Stomach smooth muscle (tissue), 2 donors: Measurements from ENCODE around the gene ALDH1A2.

ENCODE experiments used
- H3K27ac ChIP-seq: one replicate; pipeline ENCODE4 v1.7.0; 2013; ENCODE audit warnings: mild to moderate bottlenecking, low read length, inconsistent platforms
- H3K27me3 ChIP-seq, 2 donors: one replicate each; pipeline ENCODE4 v1.7.0; 2013; ENCODE audit warnings: low read length in 2 of 2; ENCODE audit not compliant: insufficient read depth in 2 of 2, control insufficient read depth in 1 of 2
- H3K36me3 ChIP-seq, 2 donors: one replicate each; pipeline ENCODE4 v1.7.0; 2013; ENCODE audit warnings: low read length in 2 of 2; ENCODE audit not compliant: control insufficient read depth in 2 of 2, insufficient read depth in 2 of 2
- H3K4me1 ChIP-seq: one replicate; pipeline ENCODE4 v1.7.0; 2013; ENCODE audit warnings: low read length; ENCODE audit not compliant: control insufficient read depth, insufficient read depth
- H3K4me3 ChIP-seq, 2 donors: one replicate each; pipeline ENCODE4 v1.7.0; 2013; ENCODE audit warnings: low read length in 2 of 2
- H3K9ac ChIP-seq, 2 donors: one replicate each; pipeline ENCODE4 v1.7.0; 2013; ENCODE audit warnings: low read length in 2 of 2, mild to moderate bottlenecking in 1 of 2
- H3K9me3 ChIP-seq, 2 donors: one replicate each; pipeline ENCODE4 v1.7.0; 2013; ENCODE audit warnings: low read length in 2 of 2; ENCODE audit not compliant: control insufficient read depth in 2 of 2
- donor health status: healthy.
- donor health status: Pancreatic carcinoma.

The ALDH1A2 gene

DNA sequence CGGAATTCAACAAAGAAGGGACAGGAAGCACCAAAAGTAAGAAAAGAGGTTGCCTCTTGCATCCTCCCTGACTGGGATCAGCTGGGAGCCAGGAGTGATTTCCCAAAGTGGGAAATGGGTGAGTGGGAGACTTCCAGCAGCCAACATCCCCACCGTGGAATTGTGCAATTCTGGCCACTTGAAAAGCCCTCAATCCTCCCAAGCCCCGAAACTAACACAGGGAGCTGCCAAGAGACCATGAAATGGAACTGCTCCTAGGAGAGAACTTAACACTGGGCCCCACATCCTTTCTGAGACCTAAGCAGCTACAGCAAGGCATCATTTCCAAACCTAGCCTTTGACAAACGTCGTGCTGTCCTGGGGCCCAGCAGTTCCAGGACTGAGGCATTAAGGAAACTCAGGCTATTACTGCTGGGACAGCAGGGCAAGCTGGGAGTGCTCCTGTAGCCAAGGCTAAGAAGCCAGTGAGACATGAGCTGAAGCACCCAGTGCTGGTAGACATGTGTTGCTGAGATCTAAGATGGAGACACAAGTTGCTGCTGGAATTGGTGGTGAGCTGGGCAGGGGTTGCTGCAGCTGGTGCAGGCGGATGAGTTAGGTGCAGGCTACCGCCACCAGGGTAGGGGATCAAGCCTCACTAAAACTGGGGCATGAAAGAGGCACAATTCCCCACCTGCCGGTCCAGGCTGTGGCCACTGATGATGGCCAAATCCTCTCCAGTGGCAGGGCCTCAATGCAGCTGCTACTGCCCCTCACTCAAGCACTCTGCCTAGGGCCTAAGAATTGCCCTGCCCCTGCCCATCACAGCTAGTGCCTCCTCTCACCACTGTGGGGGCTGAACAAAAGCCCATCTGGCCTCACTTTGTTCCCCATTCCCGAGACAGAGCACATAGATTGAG is 43.9 kb downstream of the ALDH1A2 start:
- no peak overlapping the region for H3K9ac ChIP-seq
- H3K36me3 ChIP-seq: no peaks in the 10 kb centered on the region
- no peaks in the 10 kb centered on the region for H3K4me1 ChIP-seq
- peaks cover 10 to 16% of the 10 kb centered on the region in 2 donors for H3K9me3 ChIP-seq
- H3K27ac ChIP-seq: no peak overlapping the region
- no peak overlapping the region for H3K4me3 ChIP-seq
- no peaks in the 10 kb centered on the region for H3K27me3 ChIP-seq

DNA sequence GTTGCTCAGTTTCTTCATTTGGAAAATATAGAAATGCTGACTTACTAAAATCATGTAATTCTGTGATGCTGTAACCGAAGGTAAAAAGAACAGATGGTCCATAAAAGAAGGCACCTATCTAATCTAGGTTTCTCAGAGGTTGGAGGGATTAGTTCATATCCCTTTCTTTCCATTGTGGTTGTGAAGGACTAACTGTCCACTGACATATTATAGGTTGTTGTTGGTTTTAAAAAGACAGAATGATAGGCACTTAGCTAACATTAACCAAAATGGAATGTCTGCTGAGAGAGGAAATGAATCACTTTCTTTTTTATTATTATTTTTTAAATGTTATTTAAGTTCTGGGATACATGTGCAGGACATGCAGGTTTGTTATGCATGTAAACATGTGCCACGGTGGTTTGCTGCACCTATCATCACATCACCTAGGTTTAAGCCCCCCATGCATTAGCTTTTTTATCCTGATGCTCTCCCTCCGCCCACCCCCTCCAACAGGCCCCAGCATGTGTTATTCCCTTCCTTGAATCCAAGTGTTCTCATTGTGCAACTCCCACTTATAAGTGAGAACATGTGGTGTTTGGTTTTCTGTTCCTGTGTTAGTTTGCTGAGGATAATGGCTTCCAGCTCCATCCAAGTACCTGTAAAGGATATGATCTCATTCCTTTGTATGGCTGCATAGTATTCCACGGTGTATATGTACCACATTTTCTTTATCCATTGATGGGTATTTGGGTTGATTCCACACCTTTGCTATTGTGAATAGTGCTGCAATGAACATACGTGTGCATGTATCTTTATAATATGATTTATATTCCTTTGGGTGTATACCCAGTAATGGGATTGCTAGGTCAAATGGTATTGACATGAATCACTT is 45.8 kb downstream of the ALDH1A2 start:
- H3K36me3 ChIP-seq: no peaks in the 10 kb centered on the region
- no peak overlapping the region for H3K4me3 ChIP-seq
- H3K9ac ChIP-seq: no peak overlapping the region
- H3K27ac ChIP-seq: no peak overlapping the region
- H3K27me3 ChIP-seq: no peaks in the 10 kb centered on the region
- peaks cover 3% of the 10 kb centered on the region in 2 donors for H3K9me3 ChIP-seq
- H3K4me1 ChIP-seq: no peaks in the 10 kb centered on the region

DNA sequence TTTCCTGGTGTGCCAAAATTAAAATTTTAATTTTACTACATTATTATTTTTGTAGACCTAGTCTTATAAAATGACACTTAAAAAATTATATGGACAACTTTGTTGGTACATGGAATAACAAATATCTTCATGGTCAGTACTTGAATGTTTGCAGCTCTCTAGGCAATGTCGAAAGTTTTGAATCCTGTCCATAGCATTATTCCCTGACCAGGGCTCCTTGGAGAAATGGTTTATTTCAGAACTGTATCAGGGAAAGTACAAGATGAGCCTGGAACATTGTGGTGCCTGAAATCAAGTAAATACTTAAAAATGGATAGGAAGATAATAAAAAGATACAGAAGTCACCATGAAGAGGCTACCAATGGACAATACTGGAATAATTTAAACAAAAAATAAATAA is 47.6 kb downstream of the ALDH1A2 start:
- H3K36me3 ChIP-seq: no peaks in the 10 kb centered on the region
- H3K4me3 ChIP-seq: no peak overlapping the region
- H3K9me3 ChIP-seq: peaks cover 0 to 3% of the 10 kb centered on the region in 2 donors
- H3K27ac ChIP-seq: no peak overlapping the region
- H3K4me1 ChIP-seq: no peaks in the 10 kb centered on the region
- no peak overlapping the region for H3K9ac ChIP-seq
- H3K27me3 ChIP-seq: no peaks in the 10 kb centered on the region

DNA sequence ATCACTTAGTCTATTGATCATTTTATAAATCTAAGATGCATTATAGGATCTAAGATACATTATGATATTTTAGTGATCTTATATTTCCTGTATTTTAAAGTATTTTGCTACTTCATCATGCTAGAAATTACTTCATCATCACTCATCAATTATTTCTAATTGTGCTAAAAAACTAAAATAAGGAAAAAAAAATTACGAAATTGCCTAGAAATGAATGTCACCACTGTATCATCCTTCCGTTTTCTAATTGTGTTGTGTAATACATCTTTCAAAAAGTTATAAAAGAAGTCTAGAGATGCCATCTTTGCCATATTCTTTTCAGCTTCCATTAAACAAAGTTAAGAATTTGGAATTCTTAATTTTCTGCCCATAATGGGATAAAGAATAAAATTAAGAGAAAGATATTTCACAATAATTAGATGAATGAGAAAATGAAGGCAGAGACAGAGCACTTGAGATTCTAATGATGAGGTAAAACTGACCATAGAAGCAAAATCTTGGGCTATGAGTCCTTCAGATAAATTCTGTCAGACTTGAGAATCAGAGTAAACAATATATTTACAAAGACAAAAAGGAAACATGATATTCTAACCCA is 48.8 kb downstream of the ALDH1A2 start:
- no peaks in the 10 kb centered on the region for H3K27me3 ChIP-seq
- H3K4me1 ChIP-seq: no peaks in the 10 kb centered on the region
- no peak overlapping the region for H3K9ac ChIP-seq
- no peak overlapping the region for H3K4me3 ChIP-seq
- no peak overlapping the region for H3K27ac ChIP-seq
- H3K9me3 ChIP-seq: no peaks in the 10 kb centered on the region
- H3K36me3 ChIP-seq: no peaks in the 10 kb centered on the region

DNA sequence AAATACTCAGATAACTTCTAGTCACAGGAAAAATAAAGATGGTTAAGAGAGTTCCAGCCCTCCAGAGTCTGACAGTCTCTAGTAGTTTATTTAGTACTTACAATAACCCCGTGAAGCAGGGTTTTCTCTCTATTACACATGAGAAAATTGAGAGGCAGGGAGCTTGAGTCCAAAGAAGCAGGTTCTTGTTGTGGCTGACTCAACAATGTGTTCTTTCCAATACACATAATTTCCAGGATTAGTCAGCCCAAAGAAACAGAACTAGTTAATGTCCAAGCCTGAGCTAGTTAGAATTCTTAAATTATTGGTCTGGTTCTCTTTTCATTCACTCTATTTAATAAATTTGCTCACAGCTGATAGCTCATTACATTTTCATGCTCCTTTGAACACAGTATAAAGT is 49.9 kb downstream of the ALDH1A2 start:
- Histone ChIP-seq H3K4me1 (no peaks in the 10 kb centered on the region), H3K27ac (no peak overlapping the region), H3K27me3 (no peaks in the 10 kb centered on the region), H3K9me3 (no peaks in the 10 kb centered on the region), H3K9ac (no peak overlapping the region), H3K36me3 (no peaks in the 10 kb centered on the region), H3K4me3 (no peak overlapping the region)

DNA sequence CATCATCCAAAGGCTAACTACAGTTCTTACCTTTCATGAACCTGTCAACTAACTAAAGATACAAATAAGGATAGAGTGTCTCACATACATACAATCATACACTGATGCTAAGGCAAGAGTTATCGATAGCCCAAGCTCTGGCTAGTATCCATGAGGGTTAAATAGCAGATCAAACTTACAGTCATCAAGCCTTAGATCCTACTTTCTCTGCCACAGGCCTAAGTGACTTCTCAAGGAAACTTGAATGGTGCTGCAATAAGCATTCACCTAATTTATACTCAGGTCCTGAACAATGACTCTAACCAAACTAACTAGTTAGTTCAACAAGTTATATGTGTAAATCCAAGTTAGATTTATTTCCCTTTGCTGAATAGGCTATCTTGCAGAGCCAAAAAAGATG is 51.0 kb downstream of the ALDH1A2 start:
- Histone ChIP-seq H3K27me3 (no peaks in the 10 kb centered on the region), H3K9ac (no peak overlapping the region), H3K4me1 (no peaks in the 10 kb centered on the region), H3K27ac (no peak overlapping the region), H3K4me3 (no peak overlapping the region), H3K9me3 (no peaks in the 10 kb centered on the region), H3K36me3 (no peaks in the 10 kb centered on the region)

DNA sequence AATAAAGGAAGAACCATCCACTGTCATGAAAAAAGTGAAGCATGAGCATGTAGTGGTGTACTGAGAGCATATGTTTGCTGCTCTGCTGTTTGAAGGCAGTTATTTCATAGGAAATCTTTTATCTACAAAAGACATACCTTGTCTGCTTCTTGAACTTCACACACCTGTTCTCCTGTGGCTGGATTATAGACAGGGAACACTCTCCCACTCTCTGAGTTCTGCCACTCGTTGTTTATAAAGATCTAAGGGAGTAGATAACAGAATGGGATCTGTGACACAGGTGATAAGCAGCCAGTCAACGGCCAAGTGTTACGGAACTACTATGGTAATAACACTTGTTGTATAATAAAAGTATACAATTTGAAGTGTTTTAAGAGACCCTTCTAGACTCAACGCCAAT is 51.5 kb downstream of the ALDH1A2 start:
- no peak overlapping the region for H3K4me3 ChIP-seq
- no peak overlapping the region for H3K9ac ChIP-seq
- no peaks in the 10 kb centered on the region for H3K36me3 ChIP-seq
- no peak overlapping the region for H3K27ac ChIP-seq
- no peaks in the 10 kb centered on the region for H3K9me3 ChIP-seq
- no peaks in the 10 kb centered on the region for H3K27me3 ChIP-seq
- no peaks in the 10 kb centered on the region for H3K4me1 ChIP-seq

DNA sequence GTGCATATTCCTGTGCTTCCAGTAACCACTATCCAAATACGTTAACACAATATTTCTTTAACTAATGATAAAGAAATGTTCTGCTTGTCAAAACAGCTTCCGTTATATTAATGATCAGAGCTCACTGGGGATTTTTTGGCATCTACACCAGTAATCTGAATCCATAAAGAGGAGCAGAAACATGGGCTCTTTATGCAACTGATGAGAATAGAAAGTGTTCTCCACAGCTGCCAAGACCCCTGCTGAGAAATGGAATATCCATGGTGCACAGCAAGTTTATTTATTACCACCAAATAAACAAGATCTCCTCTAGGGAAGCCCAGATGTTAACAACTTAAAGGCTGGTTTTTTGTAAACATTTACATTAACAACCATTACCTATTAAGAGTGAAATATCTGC is 54.5 kb downstream of the ALDH1A2 start:
- H3K27ac ChIP-seq: no peak overlapping the region
- no peak overlapping the region for H3K9ac ChIP-seq
- H3K27me3 ChIP-seq: no peaks in the 10 kb centered on the region
- H3K36me3 ChIP-seq: no peaks in the 10 kb centered on the region
- H3K9me3 ChIP-seq: no peaks in the 10 kb centered on the region
- H3K4me1 ChIP-seq: no peaks in the 10 kb centered on the region
- H3K4me3 ChIP-seq: no peak overlapping the region

DNA sequence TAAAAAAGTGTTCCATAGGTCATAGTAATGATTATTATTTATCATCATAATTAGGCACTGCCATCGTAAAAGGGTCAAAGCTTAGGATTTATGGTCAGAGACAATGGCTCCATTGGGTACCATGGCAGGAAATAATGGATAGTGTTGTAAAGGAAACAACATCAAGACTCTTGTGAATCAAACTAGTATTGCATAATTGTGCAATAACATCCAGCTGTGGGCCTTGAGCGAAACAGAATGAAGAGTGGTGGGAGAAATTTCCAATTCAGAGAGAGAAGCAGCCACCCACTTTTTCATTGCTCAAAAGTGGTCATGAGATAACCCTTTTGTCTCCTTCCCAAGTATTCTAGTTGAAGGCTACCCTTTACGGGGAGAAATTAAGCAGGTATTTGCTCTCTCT is 61.7 kb downstream of the ALDH1A2 start:
- Histone ChIP-seq H3K4me1 (no peaks in the 10 kb centered on the region), H3K4me3 (no peak overlapping the region), H3K9ac (no peak overlapping the region), H3K27me3 (no peaks in the 10 kb centered on the region), H3K36me3 (no peaks in the 10 kb centered on the region), H3K9me3 (no peaks in the 10 kb centered on the region), H3K27ac (no peak overlapping the region)

DNA sequence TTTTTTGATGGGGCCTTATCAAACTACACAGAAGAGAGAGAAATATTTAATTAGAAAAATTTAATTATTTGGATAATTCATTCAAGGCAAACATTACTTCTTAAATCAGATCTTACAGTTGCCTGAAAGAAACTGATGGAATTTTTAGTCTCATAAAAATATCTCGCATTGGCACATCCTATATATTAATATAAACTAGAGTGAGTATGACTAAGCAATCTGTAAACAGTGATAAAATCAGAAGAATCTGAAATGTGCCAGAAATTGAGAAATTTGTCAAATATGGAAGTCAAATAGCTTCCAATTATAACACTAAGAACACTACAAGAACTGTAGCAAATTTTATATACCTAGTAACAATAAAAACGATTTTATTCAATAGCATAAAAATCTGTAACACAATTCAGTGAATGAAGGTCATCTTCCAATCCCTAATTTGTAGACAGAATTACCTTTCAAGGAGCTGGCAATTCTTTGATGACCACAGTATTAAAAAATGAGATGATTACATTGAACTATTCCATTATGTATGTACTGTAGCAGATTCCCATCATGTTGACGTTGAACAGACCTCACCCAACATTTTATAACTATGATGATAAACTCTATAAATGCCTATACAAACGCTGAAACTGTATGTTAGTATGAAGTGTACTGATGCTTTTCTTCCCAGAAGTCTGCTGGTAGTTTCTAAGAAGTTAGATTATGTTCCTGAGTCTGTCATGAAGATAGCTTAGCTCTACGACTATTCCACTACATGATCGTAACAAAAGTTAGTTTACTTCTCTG is 63.0 kb downstream of the ALDH1A2 start:
- Histone ChIP-seq H3K27ac (no peak overlapping the region), H3K9me3 (no peaks in the 10 kb centered on the region), H3K36me3 (no peaks in the 10 kb centered on the region), H3K4me3 (no peak overlapping the region), H3K27me3 (no peaks in the 10 kb centered on the region), H3K4me1 (no peaks in the 10 kb centered on the region), H3K9ac (no peak overlapping the region)
